Measurements from ENCODE around the gene MYPOP.

GRCh38 chr19:45852145-45852750 lies 50.2 kb downstream of the MYPOP start:
- no peak for TF ChIP-seq CTCF (IDR thresholded peaks at IDR 0.05; ENCODE audit: extremely low read depth in 1 of 2, insufficient read depth in 1 of 2, low read depth in 1 of 2, low read length in 2 of 2)
- TF ChIP-seq POLR2AphosphoS5 (IDR thresholded peaks at IDR 0.05; ENCODE audit: insufficient read depth, low read depth, low read length) = no peak
- TF ChIP-seq POLR2A (IDR thresholded peaks at IDR 0.05; ENCODE audit: low read depth, low read length) = no peak
- no peak for TF ChIP-seq EZH2 (IDR thresholded peaks at IDR 0.05; ENCODE audit: borderline replicate concordance, low read depth, low read length, severe bottlenecking)

All from endothelial cell of umbilical vein (primary cell).